ENCODE measurements around the gene USP20. TPM values are rescaled to one million over a fixed set of nuclear protein-coding genes. Genes with fewer than 3 reads are reported as not detected.

Gene USP20
- total and polyA plus RNA-seq, 4 donors: 15.7 to 24.1 (median 21.4) TPM

- 88 to 89% methylated on average over 8 to 11 of the region's 11 CpGs for WGBS, 2 donors
- Histone ChIP-seq H3K27ac (ENCODE audit: low read depth in 1 of 2, low read length in 1 of 2) (no peak overlapping the region), H3K9ac (ENCODE audit: insufficient read depth in 1 of 2, low read length in 2 of 2) (no peak overlapping the region), H3K27me3 (ENCODE audit: control insufficient read depth in 3 of 3, insufficient read depth in 3 of 3, low read length in 2 of 3) (no peaks in the 10 kb centered on the region), H3K4me3 (no peak overlapping the region), H3K4me1 (ENCODE audit: control insufficient read depth in 5 of 5, insufficient read depth in 5 of 5, low read length in 5 of 5) (no peaks in the 10 kb centered on the region), H3K36me3 (ENCODE audit: control insufficient read depth in 4 of 4, insufficient read depth in 4 of 4, low read length in 4 of 4) (peaks cover 12 to 49% (median 17%) of the 10 kb centered on the region in 4 donors), H3K9me3 (ENCODE audit: control insufficient read depth in 4 of 4, insufficient read depth in 3 of 4, low read length in 3 of 4) (no peaks in the 10 kb centered on the region)
- no peak for ATAC-seq (ENCODE audit: insufficient read depth, low FRiP score)
- no peak for TF ChIP-seq CTCF (IDR thresholded peaks at IDR 0.05; ENCODE audit: control extremely low read depth, extremely low read depth)
- no peak for DNase-seq
Measured at GRCh38 chr9:129815278-129815677, 20.0 kb upstream of the USP20 start.

- WGBS, 2 donors: 57 to 80% methylated on average over 14 of the region's 14 CpGs
- H3K27me3 ChIP-seq (ENCODE audit: control insufficient read depth in 3 of 3, insufficient read depth in 3 of 3, low read length in 2 of 3): no peaks in the 10 kb centered on the region
- DNase-seq (no peak), ATAC-seq (ENCODE audit: insufficient read depth, low FRiP score) (no peak)
- no peaks in the 10 kb centered on the region for H3K9me3 ChIP-seq (ENCODE audit: control insufficient read depth in 4 of 4, insufficient read depth in 3 of 4, low read length in 3 of 4)
- H3K27ac ChIP-seq (ENCODE audit: low read depth in 1 of 2, low read length in 1 of 2): no peak overlapping the region
- H3K36me3 ChIP-seq (ENCODE audit: control insufficient read depth in 4 of 4, insufficient read depth in 4 of 4, low read length in 4 of 4): peaks cover 12 to 58% (median 21%) of the 10 kb centered on the region in 4 donors
- H3K9ac ChIP-seq (ENCODE audit: insufficient read depth in 1 of 2, low read length in 2 of 2): no peak overlapping the region
- no peak overlapping the region for H3K4me3 ChIP-seq
- H3K4me1 ChIP-seq (ENCODE audit: control insufficient read depth in 5 of 5, insufficient read depth in 5 of 5, low read length in 5 of 5): no peaks in the 10 kb centered on the region
- no peak for TF ChIP-seq CTCF (IDR thresholded peaks at IDR 0.05; ENCODE audit: control extremely low read depth, extremely low read depth)
Measured at GRCh38 chr9:129816501-129817435, 18.5 kb upstream of the USP20 start.

DNA sequence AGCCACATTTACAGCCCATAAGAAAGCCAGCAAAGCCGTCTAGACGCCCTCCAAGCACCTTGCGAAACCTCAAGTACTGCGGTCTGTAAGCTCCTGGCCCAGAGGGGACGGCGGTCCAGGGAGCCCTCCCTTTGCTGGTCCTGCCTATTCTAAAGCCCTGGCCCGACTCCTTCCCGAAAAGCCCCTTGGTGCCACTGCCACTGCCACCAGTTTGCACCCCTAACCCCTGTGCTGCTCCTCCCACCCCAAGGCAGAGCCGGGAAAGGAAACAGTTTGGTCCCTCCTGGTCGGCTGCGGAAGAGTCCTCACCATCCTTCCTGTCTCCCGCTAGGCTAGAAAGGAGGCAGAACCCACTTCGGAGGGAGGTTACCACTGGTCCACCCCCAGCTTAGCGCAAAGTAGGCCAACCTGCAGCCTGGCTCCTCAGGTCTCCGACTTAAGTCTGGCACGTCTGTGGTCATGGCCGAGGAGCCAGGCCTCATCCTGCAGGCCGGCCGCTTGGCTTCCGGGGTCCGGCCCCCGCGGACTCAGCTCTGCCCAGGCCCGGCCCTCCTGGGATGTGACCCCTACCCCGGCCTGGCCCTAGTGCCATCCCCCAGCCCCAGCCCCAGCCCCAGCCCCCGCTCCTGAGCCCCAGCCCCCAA lies 12.2 kb upstream of the USP20 start:
- Histone ChIP-seq H3K9me3 (ENCODE audit: control insufficient read depth in 4 of 4, insufficient read depth in 3 of 4, low read length in 3 of 4) (no peaks in the 10 kb centered on the region), H3K27me3 (ENCODE audit: control insufficient read depth in 3 of 3, insufficient read depth in 3 of 3, low read length in 2 of 3) (no peaks in the 10 kb centered on the region), H3K9ac (ENCODE audit: insufficient read depth in 1 of 2, low read length in 2 of 2) (peak overlapping the region in 1 of 2 donors; percentile 55), H3K4me3 (peak overlapping the region; percentile 77), H3K4me1 (ENCODE audit: control insufficient read depth in 5 of 5, insufficient read depth in 5 of 5, low read length in 5 of 5) (peaks cover 0 to 6% (median 3%) of the 10 kb centered on the region in 5 donors), H3K36me3 (ENCODE audit: control insufficient read depth in 4 of 4, insufficient read depth in 4 of 4, low read length in 4 of 4) (peaks cover 3 to 31% (median 11%) of the 10 kb centered on the region in 4 donors), H3K27ac (ENCODE audit: low read depth in 1 of 2, low read length in 1 of 2) (peak overlapping the region in 1 of 2 donors; percentile 3)
- peak in 1 of 3 donors; percentile 6 for DNase-seq
- peak; percentile 27 for ATAC-seq (ENCODE audit: insufficient read depth, low FRiP score)
- 4 to 11% methylated on average over 26 of the region's 26 CpGs for WGBS, 2 donors
- no peak for TF ChIP-seq CTCF (IDR thresholded peaks at IDR 0.05; ENCODE audit: control extremely low read depth, extremely low read depth)

Data from lung (tissue), 12 donors.